ACC112 (cell line): ENCODE measurements around the gene KANSL3.
"Not testable (repeated sequence)": the region's sequence is repeated elsewhere in the genome, so short reads cannot be mapped to it uniquely, and the experiment has no call there.

Source experiments
- H2AFZ ChIP-seq: fragments of 200-600 bp; sonication (generic); one replicate; pipeline ENCODE4 v1.6.0; 2017; ENCODE audit warnings: antibody characterized with exemption, low read length; ENCODE audit not compliant: unreplicated experiment
- H3K27ac ChIP-seq: fragments of 200-600 bp; sonication (generic); 2 replicates; pipeline ENCODE4 v1.5.1; 2014; ENCODE audit warnings: low read depth, mild to moderate bottlenecking, antibody characterized with exemption, low read length, moderate library complexity
- H3K27me3 ChIP-seq: fragments of 200-600 bp; sonication (generic); 2 replicates; pipeline ENCODE4 v1.6.1; 2014; ENCODE audit warnings: mild to moderate bottlenecking, antibody characterized with exemption, low read length, moderate library complexity, mixed read lengths; ENCODE audit not compliant: insufficient read depth
- H3K36me3 ChIP-seq: fragments of 200-600 bp; sonication (generic); 2 replicates; pipeline ENCODE4 v1.6.1; 2016; ENCODE audit warnings: mild to moderate bottlenecking, antibody characterized with exemption, low read length, moderate library complexity, mixed read lengths; ENCODE audit not compliant: insufficient read depth
- H3K4me1 ChIP-seq: fragments of 200-600 bp; sonication (generic); one replicate; pipeline ENCODE4 v1.6.1; 2016; ENCODE audit warnings: low read length, mixed read lengths; ENCODE audit not compliant: insufficient read depth, unreplicated experiment, control insufficient read depth
- H3K4me3 ChIP-seq: fragments of 200-600 bp; sonication (generic); 2 replicates; pipeline ENCODE4 v1.5.1; 2014; ENCODE audit warnings: mild to moderate bottlenecking, low read depth, low read length
- H3K79me2 ChIP-seq: fragments of 200-600 bp; sonication (generic); one replicate; pipeline ENCODE4 v1.6.0; 2016; ENCODE audit warnings: low read length; ENCODE audit not compliant: control insufficient read depth, unreplicated experiment, insufficient read depth

KANSL3 gene

GRCh38 chr2:96654791-96655190 is 16.7 kb upstream of the KANSL3 start:
- H3K4me3 ChIP-seq, H3K4me1 ChIP-seq: not testable (repeated sequence)

GRCh38 chr2:96651793-96652192 is 13.7 kb upstream of the KANSL3 start:
- Histone ChIP-seq H3K4me3 (no peak overlapping the region), H3K27ac (no peak overlapping the region), H3K27me3 (no peaks in the 10 kb centered on the region), H2AFZ (no peak overlapping the region), H3K4me1 (no peaks in the 10 kb centered on the region), H3K36me3 (no peaks in the 10 kb centered on the region), H3K79me2 (no peaks in the 10 kb centered on the region)

More at GRCh38 chr2:96654791-96655190, 16.7 kb upstream of the KANSL3 start:
- H3K27me3 ChIP-seq, H2AFZ ChIP-seq, H3K27ac ChIP-seq, H3K36me3 ChIP-seq, H3K79me2 ChIP-seq: not testable (repeated sequence)

- Histone ChIP-seq H2AFZ (no peak overlapping the region), H3K36me3 (no peaks in the 10 kb centered on the region), H3K4me3 (no peak overlapping the region), H3K27ac (no peak overlapping the region), H3K4me1 (no peaks in the 10 kb centered on the region), H3K79me2 (no peaks in the 10 kb centered on the region), H3K27me3 (no peaks in the 10 kb centered on the region)
Observed at GRCh38 chr2:96649342-96649741, 11.2 kb upstream of the KANSL3 start.

GRCh38 chr2:96648306-96648930 is 10.3 kb upstream of the KANSL3 start:
- Histone ChIP-seq H2AFZ (no peak overlapping the region), H3K27ac (no peak overlapping the region), H3K27me3 (no peaks in the 10 kb centered on the region), H3K36me3 (no peaks in the 10 kb centered on the region), H3K4me3 (no peak overlapping the region), H3K4me1 (no peaks in the 10 kb centered on the region), H3K79me2 (no peaks in the 10 kb centered on the region)

GRCh38 chr2:96647681-96648080 is 9.6 kb upstream of the KANSL3 start:
- no peak overlapping the region for H2AFZ ChIP-seq
- H3K79me2 ChIP-seq, result no peaks in the 10 kb centered on the region
- H3K36me3 ChIP-seq, result no peaks in the 10 kb centered on the region
- H3K4me3 ChIP-seq, result no peak overlapping the region
- no peaks in the 10 kb centered on the region for H3K27me3 ChIP-seq
- peaks cover 4% of the 10 kb centered on the region for H3K4me1 ChIP-seq
- no peak overlapping the region for H3K27ac ChIP-seq

- no peaks in the 10 kb centered on the region for H3K27me3 ChIP-seq
- peaks cover 4% of the 10 kb centered on the region for H3K4me1 ChIP-seq
- peak within 1 kb of the TSS; percentile 77 for H3K4me3 ChIP-seq
- 0 out of 2 replicates have a peak within 1 kb of the TSS, but pooled peaks have one; percentile 13 for H3K27ac ChIP-seq
- peak within 1 kb of the TSS; percentile 86 for H2AFZ ChIP-seq
- H3K36me3 ChIP-seq, result no peaks in the 10 kb centered on the region
- peaks cover under 1% of the 10 kb centered on the region for H3K79me2 ChIP-seq
Observed at GRCh38 chr2:96642564-96643360, 4.7 kb upstream of the KANSL3 start, which contains the start of gene FER1L5. Gene FER1L5 (plus strand): TSS chr2:96642764. CDS start chr2:96642837, 73 bp downstream.

DNA sequence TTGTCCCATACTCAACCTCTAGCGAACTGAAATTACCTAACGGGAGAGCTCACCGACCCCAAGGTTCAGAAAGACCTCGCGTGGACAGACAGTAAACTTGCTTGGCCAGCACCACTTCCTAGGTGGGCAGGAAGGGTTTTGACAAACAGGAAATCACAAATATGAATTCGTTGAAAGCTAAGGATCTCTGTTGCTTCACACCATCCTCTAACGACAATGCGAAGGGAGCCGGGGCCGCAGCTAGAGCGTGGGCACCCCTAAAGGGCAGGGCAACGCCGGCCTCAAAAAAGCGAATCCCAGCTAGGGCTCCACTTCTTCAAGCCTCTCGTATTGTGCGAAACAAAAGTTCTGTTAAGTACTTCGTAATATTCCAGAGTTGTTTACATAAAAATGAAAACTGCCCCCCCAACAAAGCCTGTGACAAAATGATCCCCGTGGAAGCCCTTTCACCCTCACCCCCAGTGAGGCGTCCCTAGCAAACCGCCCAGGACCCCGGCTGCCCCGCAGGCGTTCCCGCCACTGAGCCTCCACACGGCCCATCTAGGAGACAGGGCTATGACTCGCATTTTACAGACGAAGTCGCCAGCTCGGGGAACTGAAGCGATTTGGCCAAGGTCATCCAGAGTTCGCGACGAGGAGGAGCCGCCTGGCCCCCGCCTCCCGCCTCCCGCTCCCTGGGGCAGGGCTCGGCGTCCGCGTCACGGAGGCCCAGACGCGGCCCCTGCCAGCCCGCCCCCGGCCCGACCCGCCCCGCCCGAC is 548 bp downstream of the KANSL3 start:
- no peaks in the 10 kb centered on the region for H3K27me3 ChIP-seq
- no peaks in the 10 kb centered on the region for H3K36me3 ChIP-seq
- peaks cover 17% of the 10 kb centered on the region for H3K4me1 ChIP-seq
- peaks cover 34% of the 10 kb centered on the region for H3K79me2 ChIP-seq
- H3K27ac ChIP-seq, result peak overlapping the region; percentile 82
- peak overlapping the region; percentile 28 for H2AFZ ChIP-seq
- H3K4me3 ChIP-seq, result peak overlapping the region; percentile 82

DNA sequence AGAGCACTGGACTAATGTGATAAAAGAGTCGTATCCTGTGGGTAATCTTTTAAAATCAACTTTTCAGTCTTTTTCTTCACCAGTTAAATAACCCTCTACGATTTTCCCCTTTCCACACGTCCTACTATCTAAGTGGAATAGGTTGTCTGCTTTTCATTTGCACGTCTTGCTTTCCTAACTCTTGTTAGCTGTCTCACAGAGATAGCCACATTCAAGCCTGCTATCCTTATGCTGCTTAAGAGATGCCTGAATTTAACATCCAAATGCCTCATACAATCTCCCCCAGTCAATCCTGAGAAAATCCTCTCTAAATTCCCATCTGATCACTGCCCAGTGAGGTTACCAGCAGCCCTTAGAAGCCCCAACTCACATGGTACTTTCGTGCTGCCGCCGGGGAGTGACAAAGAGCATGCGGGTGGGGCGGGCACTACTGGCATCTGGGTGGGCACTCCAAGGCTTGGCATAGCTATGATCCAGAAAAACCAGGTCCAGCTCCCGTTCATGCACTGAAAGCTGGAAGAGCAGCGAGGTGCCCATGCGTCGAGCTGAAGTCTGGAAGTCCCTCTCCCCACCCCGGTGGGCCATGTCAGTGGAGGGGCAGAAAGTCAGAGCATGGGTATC is 1.5 kb downstream of the KANSL3 start:
- H3K36me3 ChIP-seq, result no peaks in the 10 kb centered on the region
- H3K4me3 ChIP-seq, result peak overlapping the region; percentile 82
- H3K27ac ChIP-seq, result no peak overlapping the region
- peaks cover 34% of the 10 kb centered on the region for H3K79me2 ChIP-seq
- peaks cover 23% of the 10 kb centered on the region for H3K4me1 ChIP-seq
- no peaks in the 10 kb centered on the region for H3K27me3 ChIP-seq
- no peak overlapping the region for H2AFZ ChIP-seq

DNA sequence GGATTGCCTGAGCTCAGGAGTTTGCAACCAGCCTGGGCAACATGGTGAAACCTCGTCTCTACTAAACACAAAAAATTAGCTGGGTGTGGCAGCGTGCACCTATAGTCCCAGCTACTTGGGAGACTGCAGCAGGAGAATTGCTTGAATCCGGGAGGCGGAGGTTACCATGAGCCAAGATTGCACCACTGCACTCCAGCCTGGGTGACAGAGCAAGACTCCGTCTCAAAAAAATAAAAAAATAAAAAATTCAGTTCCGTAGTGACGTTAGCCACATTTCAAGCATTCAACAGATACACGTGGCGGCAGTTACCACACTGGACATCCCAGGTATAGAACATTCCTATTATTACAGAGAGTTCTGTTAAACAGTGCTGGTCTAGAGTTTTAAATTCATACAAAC is 4.5 kb downstream of the KANSL3 start:
- peaks cover 34% of the 10 kb centered on the region for H3K79me2 ChIP-seq
- H3K36me3 ChIP-seq, result peaks cover 22% of the 10 kb centered on the region
- no peak overlapping the region for H3K4me3 ChIP-seq

DNA sequence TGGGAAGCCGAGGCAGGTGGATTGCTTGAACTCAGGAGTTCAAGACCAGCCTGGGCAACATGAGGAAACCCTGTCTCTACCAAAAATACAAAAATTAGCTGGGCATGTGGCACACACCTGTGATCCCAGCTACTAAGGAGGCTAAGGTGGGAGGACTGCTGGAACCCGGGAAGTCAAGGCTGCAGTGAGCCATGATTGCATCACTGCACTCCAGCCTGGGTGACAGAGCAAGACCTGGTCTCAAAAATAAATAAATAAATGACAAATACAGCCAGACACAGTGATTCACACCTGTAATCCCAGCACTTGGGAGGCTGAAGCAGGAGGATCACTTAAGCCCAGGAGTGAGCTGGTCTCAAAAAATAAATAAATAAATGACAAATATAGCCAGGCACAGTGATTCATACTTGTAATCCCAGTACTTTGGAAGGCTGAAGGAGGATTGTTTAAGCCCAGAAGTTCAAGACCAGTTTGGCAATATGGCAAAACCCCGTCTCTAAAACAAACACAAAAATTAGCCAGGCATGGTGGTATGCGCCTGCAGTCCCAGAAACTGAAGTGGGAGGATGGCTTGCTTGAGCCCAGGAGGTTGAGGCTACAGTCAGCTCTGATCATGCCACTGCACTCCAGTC is 6.2 kb downstream of the KANSL3 start:
- Histone ChIP-seq H3K36me3 (peaks cover 33% of the 10 kb centered on the region), H3K27ac (peak overlapping the region; percentile 58), H2AFZ (no peak overlapping the region), H3K79me2 (peaks cover 25% of the 10 kb centered on the region), H3K4me3 (no peak overlapping the region), H3K4me1 (peaks cover 23% of the 10 kb centered on the region), H3K27me3 (no peaks in the 10 kb centered on the region)

More for the DNA sequence above, 4.5 kb downstream of the KANSL3 start:
- Histone ChIP-seq H3K27me3 (no peaks in the 10 kb centered on the region), H3K4me1 (peaks cover 23% of the 10 kb centered on the region), H2AFZ (no peak overlapping the region), H3K27ac (no peak overlapping the region)
